Measurements from ENCODE around the gene PLOD2. TPM values are rescaled to one million over a fixed set of nuclear protein-coding genes. Genes with fewer than 3 reads are reported as not detected.

PLOD2 gene
- total RNA-seq, 2 experiments from 2014 or later: not detected

- H3K9me2 ChIP-seq (ENCODE audit: insufficient read depth, low read length): no peaks in the 10 kb centered on the region
- CTCF ChIA-PET (ENCODE audit: unreplicated experiment): no interaction called here
Observed at GRCh38 chr3:146195605-146196004, 34.6 kb upstream of the PLOD2 start.

DNA sequence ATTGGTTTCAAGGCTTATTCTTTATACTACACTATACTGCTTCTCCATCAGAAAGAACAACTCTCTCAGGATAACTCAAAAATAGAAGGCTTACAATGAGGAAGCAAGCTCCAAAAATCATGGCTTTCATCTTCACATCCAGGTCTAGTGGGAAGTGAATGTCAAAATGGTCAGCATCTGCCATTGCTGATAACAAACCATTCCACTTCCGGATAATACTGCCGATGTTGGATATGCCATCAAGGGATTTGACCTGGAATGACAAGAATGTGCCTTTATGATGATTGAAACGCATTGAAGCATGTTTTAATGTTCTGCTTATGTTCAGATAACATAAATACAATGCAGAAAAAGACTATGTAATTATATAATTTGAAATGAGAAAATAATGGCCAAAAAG lies 34.0 kb upstream of the PLOD2 start:
- no peaks in the 10 kb centered on the region for H3K9me3 ChIP-seq (ENCODE audit: low read length)
- no peak overlapping the region for H3K27ac ChIP-seq (ENCODE audit: low read depth, low read length, poor library complexity, severe bottlenecking)
- no peaks in the 10 kb centered on the region for H3K4me1 ChIP-seq (ENCODE audit: insufficient read depth, low read length, poor library complexity, severe bottlenecking)
- CTCF ChIA-PET (ENCODE audit: unreplicated experiment): no interaction called here
- intact Hi-C loops (cut with micrococcal nuclease; ENCODE audit: unreplicated experiment): no loop called here
- no peak overlapping the region for H3K4me3 ChIP-seq (ENCODE audit: low read depth, low read length, poor library complexity, severe bottlenecking)
- no peaks in the 10 kb centered on the region for H3K9me2 ChIP-seq (ENCODE audit: insufficient read depth, low read length)
- no peak overlapping the region for H2AFZ ChIP-seq (ENCODE audit: low read length)
- no TSS peak for BruUV-seq (replicated peaks)
- H3K4me2 ChIP-seq (ENCODE audit: low read length): no peak overlapping the region
- H4K20me1 ChIP-seq (ENCODE audit: insufficient read depth, low read length): no peaks in the 10 kb centered on the region
- no peak for DNase-seq (ENCODE audit: low spot score)
- no peaks in the 10 kb centered on the region for H3K79me2 ChIP-seq (ENCODE audit: insufficient read depth, low read depth, low read length)
- no peaks in the 10 kb centered on the region for H3K36me3 ChIP-seq (ENCODE audit: insufficient read depth, low read length)
- POLR2A ChIA-PET: interaction anchor here (1.0 kb wide), 1 partner anchor 14 kb away, joined by 4 read pairs; no protein-coding TSS in a partner anchor
- TF ChIP-seq EZH2phosphoT487 (IDR thresholded peaks at IDR 0.05; ENCODE audit: borderline replicate concordance, low read depth, low read length): no peak
- TF ChIP-seq, protein P1, sequence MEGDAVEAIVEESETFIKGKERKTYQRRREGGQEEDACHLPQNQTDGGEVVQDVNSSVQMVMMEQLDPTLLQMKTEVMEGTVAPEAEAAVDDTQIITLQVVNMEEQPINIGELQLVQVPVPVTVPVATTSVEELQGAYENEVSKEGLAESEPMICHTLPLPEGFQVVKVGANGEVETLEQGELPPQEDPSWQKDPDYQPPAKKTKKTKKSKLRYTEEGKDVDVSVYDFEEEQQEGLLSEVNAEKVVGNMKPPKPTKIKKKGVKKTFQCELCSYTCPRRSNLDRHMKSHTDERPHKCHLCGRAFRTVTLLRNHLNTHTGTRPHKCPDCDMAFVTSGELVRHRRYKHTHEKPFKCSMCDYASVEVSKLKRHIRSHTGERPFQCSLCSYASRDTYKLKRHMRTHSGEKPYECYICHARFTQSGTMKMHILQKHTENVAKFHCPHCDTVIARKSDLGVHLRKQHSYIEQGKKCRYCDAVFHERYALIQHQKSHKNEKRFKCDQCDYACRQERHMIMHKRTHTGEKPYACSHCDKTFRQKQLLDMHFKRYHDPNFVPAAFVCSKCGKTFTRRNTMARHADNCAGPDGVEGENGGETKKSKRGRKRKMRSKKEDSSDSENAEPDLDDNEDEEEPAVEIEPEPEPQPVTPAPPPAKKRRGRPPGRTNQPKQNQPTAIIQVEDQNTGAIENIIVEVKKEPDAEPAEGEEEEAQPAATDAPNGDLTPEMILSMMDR (conservative IDR thresholded peaks at IDR 0.05; ENCODE audit: low read length): no peak

More at GRCh38 chr3:146195605-146196004, 34.6 kb upstream of the PLOD2 start:
- BruUV-seq (replicated peaks): no TSS peak
- DNase-seq (ENCODE audit: low spot score): no peak
- Histone ChIP-seq H3K27ac (ENCODE audit: low read depth, low read length, poor library complexity, severe bottlenecking) (no peak overlapping the region), H3K4me3 (ENCODE audit: low read depth, low read length, poor library complexity, severe bottlenecking) (no peak overlapping the region), H4K20me1 (ENCODE audit: insufficient read depth, low read length) (no peaks in the 10 kb centered on the region), H3K79me2 (ENCODE audit: insufficient read depth, low read depth, low read length) (no peaks in the 10 kb centered on the region), H3K4me1 (ENCODE audit: insufficient read depth, low read length, poor library complexity, severe bottlenecking) (no peaks in the 10 kb centered on the region), H2AFZ (ENCODE audit: low read length) (no peak overlapping the region), H3K9me3 (ENCODE audit: low read length) (no peaks in the 10 kb centered on the region), H3K36me3 (ENCODE audit: insufficient read depth, low read length) (no peaks in the 10 kb centered on the region), H3K4me2 (ENCODE audit: low read length) (no peak overlapping the region)
- intact Hi-C loops (cut with micrococcal nuclease; ENCODE audit: unreplicated experiment): no loop called here
- POLR2A ChIA-PET: interaction anchor here (1.0 kb wide), 1 partner anchor 14 kb away, joined by 4 read pairs; no protein-coding TSS in a partner anchor
- no peak for TF ChIP-seq EZH2phosphoT487 (IDR thresholded peaks at IDR 0.05; ENCODE audit: borderline replicate concordance, low read depth, low read length)
- TF ChIP-seq, protein P1 (conservative IDR thresholded peaks at IDR 0.05; ENCODE audit: low read length): no peak

GRCh38 chr3:146191051-146191450 lies 30.1 kb upstream of the PLOD2 start:
- TF ChIP-seq, protein P1 (conservative IDR thresholded peaks at IDR 0.05; ENCODE audit: low read length): no peak
- TF ChIP-seq EZH2phosphoT487 (IDR thresholded peaks at IDR 0.05; ENCODE audit: borderline replicate concordance, low read depth, low read length): no peak
- no peak overlapping the region for H2AFZ ChIP-seq (ENCODE audit: low read length)
- BruUV-seq (replicated peaks): no TSS peak
- no peaks in the 10 kb centered on the region for H3K79me2 ChIP-seq (ENCODE audit: insufficient read depth, low read depth, low read length)
- ChIA-PET CTCF (ENCODE audit: unreplicated experiment) (no interaction called here), POLR2A (interaction anchor here (1.6 kb wide), 1 partner anchor 10 kb away, joined by 4 read pairs; no protein-coding TSS in a partner anchor)
- H3K4me1 ChIP-seq (ENCODE audit: insufficient read depth, low read length, poor library complexity, severe bottlenecking): no peaks in the 10 kb centered on the region
- H3K36me3 ChIP-seq (ENCODE audit: insufficient read depth, low read length): no peaks in the 10 kb centered on the region
- H3K9me2 ChIP-seq (ENCODE audit: insufficient read depth, low read length): no peaks in the 10 kb centered on the region
- H3K27ac ChIP-seq (ENCODE audit: low read depth, low read length, poor library complexity, severe bottlenecking): no peak overlapping the region
- H4K20me1 ChIP-seq (ENCODE audit: insufficient read depth, low read length): no peaks in the 10 kb centered on the region
- H3K4me2 ChIP-seq (ENCODE audit: low read length): no peak overlapping the region
- H3K4me3 ChIP-seq (ENCODE audit: low read depth, low read length, poor library complexity, severe bottlenecking): no peak overlapping the region
- intact Hi-C loops (cut with micrococcal nuclease; ENCODE audit: unreplicated experiment): no loop called here
- H3K9me3 ChIP-seq (ENCODE audit: low read length): no peaks in the 10 kb centered on the region
- no peak for DNase-seq (ENCODE audit: low spot score)

Measured in OCI-LY7 (cell line).